Hematopoietic multipotent progenitor cell treated with erythropoietin and hydrocortisone succinate and interleukin-3 and kit ligand, for 8 days (in vitro differentiated cells): ENCODE data around the gene L1TD1.
"Not testable (repeated sequence)": the region's sequence is repeated elsewhere in the genome, so short reads cannot be mapped to it uniquely, and the experiment has no call there.

Experiments
- DNase-seq: peaks from one replicate; pipeline ENCODE4 v3.0.0-alpha.2; 2015

The L1TD1 gene

DNA sequence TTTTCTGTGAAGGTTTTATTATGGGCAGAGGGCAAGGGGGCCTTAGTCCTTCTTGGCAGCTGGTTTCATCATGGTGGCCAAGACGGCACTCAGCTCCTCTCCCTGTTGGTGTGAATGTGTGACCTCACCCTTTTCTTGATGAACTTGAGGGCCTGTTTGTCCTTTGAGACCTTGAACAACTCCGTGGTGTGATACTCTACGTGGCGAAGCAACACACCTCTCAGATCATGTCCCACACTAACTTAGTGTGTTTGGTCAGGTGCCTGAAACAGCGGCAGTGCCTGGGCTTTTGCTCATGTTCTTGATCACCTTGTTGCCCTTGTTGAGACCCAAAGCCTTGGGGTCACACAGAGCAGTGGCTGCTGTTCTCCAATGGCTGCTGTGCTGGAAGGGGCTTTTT lies 13.4 kb downstream of the L1TD1 start:
- DNase-seq: no peak

DNA sequence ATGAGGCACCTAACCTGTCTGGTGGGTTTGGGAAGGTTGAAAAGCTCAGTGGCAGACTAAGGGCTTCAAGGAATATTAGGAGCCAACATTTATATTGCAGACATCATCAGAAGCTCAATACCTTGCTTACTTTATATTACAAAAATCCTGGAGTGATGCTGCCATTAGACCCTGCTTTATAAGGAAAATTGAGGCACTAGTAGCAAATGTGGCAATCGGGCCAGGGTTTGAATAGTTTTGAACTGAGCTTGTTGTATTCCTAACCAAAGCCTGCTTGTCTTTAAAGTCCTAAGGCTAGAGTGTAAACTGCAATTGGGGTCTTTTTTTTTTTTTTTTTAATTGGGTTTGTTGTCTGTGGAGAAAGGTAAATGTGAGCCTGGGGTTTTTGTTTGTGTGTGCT lies 14.3 kb downstream of the L1TD1 start:
- no peak for DNase-seq

DNA sequence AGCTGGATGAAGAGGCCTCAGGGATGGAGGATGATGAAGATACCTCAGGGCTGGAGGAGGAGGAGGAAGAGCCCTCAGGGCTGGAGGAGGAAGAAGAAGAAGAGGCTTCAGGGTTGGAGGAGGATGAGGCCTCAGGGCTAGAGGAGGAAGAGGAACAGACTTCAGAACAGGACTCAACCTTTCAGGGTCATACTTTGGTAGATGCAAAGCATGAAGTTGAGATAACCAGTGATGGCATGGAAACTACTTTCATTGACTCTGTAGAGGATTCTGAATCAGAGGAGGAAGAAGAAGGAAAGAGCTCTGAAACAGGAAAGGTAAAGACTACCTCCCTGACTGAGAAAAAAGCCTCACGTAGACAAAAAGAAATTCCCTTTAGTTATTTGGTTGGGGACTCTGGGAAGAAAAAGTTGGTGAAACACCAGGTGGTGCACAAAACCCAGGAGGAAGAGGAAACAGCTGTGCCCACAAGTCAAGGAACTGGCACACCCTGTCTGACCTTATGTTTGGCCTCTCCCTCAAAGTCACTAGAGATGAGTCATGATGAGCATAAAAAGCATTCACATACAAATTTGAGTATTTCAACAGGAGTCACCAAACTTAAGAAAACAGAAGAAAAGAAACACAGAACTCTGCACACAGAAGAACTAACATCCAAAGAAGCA lies 15.4 kb downstream of the L1TD1 start:
- no peak for DNase-seq

DNA sequence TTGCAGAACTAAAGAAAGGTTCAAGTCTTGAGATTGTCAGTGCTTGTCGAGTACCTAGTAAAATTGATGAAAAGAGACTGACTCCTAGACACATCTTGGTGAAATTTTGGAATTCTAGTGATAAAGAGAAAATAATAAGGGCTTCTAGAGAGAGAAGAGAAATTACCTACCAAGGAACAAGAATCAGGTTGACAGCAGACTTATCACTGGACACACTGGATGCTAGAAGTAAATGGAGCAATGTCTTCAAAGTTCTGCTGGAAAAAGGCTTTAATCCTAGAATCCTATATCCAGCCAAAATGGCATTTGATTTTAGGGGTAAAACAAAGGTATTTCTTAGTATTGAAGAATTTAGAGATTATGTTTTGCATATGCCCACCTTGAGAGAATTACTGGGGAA lies 16.3 kb downstream of the L1TD1 start:
- DNase-seq: no peak

DNA sequence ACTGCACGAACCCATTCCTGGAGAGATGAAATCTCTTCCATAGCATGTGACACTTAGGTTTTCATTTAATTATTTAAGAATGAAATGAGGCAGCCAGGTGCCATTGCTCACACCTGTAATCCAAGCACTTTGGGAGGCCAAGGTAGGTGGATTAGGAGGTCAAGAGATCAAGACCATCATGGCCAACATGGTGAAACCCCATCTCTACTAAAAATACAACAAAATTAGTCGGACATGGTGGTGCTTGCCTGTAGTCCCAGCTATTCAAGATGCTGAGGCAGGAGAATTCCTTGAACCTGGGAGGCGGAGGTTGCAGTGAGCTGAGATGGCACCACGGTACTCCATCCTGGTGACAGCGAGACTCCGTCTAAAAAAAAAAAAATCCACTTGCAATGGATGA lies 17.8 kb downstream of the L1TD1 start:
- no peak for DNase-seq

DNA sequence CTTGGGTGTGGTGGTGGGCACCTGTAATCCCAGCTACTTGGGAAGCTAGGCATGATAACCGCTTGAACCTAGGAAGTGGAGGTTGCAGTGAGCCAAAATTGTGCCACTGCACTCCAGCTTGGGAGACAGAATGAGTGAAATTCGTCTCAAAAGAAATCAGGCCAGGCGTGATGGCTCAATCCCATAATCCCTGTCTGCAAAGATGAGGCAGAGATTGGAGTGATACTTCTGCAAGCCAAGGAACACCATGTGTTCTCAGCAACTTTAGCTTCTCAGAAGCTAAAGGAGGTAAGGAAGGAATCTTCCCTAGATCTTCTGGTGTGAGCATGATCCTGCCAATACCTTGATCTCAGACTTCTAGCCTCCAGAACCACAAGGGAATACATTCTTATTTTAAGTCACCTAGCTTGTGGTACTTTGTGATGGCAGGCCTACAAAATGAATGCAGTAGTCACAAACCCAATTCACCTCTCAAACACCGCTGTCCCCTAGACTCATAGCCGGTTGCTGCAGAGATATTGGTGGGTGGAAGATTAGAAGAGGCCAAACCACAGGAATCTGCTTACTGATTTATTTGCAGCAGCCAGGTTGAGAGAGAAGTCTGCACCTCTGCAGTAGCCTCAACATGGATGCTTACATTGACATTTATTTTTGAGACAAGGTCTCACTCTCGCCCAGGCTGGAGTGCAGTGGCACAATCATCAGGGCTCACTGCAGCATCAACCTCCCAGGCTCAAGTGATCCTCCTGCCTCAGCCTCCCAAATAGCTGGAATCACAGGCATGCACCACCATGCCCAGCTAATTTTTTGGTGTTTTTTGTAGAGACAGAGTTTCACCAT lies 18.6 kb downstream of the L1TD1 start:
- no peak for DNase-seq

DNA sequence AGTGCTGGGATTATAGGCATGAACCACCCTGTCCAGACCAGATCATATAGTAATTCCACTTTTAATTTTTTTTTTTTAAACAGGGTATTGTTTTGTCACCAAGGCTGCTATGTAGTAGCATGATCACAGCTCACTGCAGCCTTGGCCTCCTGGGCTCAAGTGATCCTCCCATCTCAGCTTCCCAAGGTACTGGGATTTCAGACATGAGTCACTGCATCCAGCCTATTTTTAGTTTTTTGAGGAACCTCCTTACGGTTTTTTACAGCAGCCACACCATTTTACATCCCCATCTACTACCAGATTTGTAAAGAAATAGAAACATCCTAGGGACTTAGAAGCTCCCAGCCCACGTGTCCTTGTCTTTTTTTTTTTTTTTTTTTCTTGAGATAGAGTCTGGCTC lies 24.0 kb downstream of the L1TD1 start:
- no peak for DNase-seq

DNA sequence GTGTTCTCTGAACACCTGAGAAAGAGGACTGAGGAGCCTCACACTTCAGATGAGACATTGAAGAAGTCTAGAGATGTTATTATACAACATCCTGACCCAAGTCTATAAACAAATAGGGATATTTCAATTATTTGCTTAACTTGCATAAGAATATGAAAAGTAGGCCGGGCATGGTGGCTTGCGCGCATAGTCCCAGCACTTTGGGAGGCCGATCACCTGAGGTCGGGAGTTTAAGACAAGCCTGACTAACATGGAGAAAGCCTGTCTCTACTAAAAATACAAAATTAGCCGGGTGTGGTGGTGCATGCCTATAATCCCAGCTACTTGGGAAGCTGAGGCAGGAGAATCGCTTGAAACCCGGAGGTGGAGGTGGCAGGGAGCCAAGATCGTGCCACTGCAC lies 25.8 kb downstream of the L1TD1 start:
- DNase-seq: not testable (repeated sequence)

DNA sequence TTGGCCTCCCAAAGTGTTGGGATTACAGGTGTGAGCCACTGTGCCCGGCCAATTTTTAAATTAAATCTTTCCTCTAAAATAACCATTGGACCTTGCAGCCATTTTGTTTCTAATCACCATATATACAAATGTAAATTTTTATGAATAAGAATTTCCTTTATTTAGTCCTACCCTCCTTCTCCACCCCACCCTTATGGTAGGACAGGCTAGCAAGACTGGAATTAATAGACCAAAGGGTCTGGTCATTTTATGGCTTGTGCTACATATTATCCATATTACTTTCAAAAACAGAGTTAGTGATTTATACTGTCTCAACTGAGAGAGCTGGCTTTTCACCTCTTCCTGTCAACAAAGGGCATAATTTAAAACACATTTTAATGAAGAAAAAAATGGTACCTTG lies 26.5 kb downstream of the L1TD1 start:
- DNase-seq: no peak

DNA sequence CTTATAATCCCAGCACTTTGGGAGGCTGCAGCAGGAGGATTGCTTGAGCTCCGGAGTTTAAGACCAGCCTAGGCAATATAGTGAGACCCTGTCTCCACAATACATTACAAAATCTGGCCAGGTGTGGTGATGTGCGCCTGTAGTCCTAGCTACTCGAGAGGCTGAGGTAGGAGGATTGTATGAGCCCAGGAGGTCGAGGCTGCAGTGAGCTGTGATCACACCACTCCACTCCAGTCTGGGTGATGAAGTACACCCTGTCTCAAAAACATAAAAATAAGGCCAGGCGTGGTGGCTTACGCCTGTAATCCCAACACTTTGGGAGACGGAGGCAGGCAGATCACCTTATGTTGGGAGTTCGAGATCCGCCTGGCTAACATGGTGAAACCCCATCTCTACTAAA lies 27.7 kb downstream of the L1TD1 start:
- no peak for DNase-seq

DNA sequence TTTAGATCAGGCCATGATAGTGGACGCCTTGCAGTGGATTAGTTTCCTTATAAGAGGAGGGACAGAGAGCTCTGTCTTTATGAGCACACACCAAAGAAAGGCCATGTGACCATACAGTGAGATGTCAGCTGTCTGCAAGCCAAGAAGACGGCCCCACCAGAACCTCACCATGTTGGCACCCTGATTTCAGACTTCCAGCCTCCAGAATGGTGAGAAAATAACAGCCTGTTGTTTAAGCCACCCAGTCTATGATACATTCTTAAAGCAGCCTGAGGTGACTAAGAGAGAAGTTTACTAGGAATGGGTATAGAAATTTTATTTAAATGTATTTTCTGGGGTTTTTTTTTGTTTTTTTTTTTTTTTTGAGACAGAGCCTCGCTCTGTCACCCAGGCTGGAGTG lies 29.5 kb downstream of the L1TD1 start:
- no peak for DNase-seq

DNA sequence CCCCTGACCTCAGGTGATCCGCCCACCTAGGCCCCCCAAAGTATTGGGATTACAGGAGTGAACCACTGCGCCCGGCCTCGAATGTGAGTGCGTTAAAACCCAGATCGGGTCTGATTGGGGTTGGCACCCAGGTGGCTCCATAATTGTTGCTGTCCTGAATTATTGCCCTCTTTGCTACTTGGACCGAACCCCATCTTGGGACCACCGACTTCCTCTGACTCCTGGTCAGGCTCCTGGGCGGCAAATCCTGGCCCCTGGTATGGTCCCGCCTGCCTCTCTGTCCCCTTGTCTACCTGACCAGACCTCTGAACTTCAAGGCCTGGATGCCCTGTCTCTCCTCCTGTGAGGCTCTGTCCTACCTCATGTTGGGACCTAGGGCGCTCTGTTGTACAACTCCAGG lies 32.8 kb downstream of the L1TD1 start:
- DNase-seq: no peak

DNA sequence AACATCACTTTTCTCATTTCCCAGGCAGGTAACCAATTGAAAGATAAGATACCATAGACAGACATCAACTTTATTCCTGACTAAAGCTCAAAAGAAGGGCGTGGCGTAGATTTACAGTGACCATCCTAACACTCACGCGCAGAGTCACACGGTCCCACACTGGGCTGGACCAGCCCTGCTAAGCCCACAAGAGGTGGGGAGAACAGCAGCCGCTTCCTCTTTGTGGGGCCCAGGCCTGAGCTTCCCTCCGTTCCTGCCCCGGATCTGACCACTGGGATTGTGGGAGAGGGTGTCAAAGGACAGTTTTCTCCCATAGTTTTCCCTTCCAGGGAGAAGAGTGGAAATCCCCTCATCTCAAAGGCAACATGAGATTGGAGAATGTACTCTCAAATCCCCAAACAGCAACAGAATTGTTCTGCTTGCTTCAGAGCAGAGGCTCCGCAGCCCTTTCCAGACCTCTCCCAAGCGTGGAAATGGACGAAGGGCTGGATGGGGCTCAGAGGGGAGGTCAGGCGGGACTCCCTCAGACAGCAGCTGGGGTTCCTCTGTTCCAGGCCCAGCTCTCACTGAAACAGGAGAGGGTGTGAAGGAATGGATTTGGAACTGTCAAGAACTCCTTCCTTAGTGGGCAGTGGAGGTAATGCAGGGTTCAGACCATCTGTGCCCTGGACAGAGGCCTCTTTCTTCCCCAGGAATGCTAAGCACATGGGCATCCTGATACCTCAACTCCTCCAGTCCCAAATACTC lies 33.7 kb downstream of the L1TD1 start:
- DNase-seq: no peak

DNA sequence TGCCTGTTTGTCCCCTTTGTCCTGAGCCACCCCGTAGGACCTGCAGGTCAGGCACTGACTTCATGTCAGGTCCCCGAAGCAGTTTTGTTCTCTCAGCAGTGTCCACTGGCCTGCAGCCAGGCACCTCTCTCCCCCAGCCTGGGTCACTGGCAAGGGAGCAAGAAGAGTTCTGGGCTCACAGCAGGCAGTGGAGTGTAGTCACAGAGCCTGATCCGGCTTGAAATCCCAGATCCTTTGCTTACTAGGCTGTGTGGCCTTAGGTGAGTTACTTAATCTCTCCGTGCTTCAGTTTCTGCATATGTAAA lies 34.2 kb downstream of the L1TD1 start:
- no peak for DNase-seq

DNA sequence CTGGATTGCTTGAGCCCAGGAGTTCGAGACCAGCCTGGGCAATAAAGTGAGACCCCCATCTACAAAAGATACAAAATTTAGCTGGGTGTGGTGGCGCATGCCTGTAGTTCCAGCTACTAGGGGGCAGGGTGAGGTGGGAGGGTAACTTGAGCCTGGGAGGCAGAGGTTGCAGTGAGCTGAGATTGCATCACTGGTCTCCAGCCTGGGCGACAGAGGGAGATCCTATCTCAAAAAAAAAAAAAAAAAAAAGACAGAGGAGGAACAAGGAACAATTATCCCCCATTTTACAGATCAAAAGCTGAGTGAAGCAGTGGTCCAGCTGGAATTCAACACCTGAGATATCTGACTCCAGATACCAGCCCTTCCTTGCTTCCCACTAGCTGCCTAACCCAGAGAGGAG lies 34.8 kb downstream of the L1TD1 start:
- no peak for DNase-seq

DNA sequence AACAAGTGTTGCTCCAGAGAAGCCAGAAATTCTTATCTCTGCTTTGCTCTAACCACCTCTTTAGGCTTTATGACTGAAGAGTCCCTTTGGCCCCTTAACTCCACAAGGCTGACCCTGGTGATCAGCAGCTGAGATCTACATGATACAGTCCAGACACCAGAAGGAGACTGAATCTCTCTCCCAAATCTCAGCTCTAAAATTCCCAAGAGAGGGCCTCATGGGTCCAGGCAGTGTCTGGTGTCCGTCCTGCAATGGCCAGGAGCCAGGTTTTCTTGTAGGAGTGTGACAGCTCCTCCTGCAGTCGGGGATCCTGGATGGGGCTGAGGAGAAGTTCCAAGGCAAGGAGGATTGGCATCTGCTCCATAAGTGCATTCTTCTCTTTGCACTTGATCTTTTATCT lies 35.3 kb downstream of the L1TD1 start:
- DNase-seq: no peak

DNA sequence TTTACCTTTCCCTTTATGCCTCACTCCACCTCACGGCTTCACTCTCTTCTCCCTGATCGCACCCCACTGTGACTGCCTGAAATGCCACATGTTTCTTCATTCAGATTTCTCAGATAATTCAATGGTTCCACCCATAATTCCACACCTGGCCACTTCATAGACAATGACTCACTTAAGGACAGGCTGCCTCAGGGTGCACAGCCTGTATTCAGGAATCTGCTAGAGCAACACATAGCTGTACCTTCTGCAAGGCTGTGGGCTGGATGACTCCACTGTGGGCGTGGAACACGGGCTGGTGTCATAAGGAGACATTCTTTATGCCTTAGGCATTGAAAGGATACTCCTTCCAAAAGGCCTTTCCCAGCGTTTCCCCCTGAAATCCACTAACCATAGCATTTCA lies 36.1 kb downstream of the L1TD1 start:
- DNase-seq: no peak

DNA sequence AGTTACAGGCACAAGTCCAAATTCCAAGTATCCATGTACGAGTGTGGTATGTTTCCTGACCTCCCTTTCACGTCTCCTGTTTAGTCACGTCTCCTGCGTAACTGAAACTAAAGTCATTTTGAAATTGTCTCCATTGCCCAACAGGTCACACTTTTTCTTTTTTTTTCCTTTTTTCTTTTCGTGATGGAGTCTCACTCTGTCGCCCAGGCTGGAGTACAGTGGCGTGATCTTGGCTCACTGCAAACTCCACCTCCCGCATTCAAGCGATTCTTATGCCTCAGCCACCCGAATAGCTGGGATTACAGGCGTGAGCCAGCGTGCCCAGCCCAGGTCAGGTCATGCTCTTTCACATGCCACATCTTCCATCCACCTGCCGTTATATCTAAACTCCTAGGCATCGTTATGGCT lies 38.2 kb downstream of the L1TD1 start:
- no peak for DNase-seq

DNA sequence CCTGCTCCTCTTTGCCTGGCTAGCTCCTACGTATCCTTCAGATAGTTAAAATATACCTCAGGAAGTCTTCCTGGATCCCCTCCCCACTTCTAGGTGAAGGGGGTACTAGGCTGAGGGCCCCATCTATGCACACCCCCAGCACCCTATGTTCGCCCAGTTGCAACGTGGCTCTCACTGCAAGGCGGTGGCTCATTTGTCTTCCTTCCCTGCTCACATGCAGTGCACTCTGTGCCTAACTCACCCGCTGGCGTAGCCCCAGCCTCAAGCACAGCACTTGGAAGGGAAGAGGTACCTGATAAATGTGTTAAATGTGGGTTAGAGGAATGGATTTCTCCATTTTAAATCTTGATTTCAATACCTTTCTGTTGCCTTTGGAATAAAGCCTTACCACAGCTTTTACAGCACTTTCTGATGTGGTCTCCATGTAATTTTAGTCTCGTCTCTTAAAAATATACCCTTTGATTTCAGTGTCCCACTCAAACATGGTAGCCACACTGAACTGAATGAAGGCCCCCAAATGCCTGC lies 39.3 kb downstream of the L1TD1 start:
- DNase-seq: no peak

DNA sequence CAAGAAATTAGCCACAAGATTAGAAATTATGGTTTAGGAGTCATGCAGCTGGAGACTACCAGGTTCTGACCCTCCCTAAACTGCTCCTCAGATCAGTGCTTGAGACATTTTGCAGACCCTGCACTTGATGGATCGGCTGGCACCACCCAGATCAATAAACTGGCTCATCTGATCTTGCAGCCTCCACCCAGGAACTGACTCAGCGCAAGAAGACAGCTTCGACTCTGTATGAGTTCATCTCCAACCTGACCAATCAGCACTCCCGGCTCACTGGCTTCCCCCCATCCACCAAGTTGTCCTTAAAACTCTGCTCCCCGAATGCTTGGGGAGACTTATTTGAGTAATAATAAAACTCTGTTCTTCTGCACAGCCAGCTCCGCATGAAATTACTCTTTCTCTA lies 40.0 kb downstream of the L1TD1 start:
- no peak for DNase-seq

DNA sequence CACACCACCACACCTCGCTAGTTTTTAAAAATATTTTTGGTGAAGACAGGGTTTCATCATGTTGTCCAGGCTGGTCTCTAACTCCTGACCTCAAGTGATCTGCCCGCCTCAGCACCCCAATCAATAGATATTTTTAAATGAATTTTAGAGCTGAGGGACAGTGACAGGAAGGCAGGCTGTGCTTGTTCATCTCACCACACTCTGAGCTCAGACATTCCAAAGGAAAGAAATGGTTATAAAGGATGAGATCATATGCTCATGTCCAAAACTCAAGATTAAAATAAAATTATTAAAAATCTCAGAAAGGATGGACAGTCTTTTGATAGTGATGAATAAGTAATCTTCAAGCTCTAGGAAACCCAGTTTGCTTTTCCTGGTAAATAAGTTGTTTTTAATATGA lies 40.9 kb downstream of the L1TD1 start:
- no peak for DNase-seq

DNA sequence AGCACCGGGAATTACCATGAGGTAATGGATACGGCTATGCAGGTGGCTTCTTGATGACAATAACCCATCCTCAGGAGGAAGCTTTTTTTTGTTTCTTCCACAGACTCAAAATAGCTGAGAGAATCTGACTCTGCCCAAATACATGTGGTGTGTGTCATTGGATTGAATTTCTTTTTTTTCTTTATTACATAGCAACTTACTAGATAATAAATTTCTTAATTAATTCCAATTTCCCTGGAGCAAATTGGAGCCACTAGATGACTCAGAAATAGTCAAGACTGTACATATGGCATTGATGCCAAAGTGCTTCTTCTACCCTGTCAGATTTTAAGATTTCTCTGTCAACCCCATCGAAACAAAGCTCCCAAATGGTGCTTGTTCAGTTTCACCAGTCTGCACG lies 42.7 kb downstream of the L1TD1 start:
- no peak for DNase-seq

DNA sequence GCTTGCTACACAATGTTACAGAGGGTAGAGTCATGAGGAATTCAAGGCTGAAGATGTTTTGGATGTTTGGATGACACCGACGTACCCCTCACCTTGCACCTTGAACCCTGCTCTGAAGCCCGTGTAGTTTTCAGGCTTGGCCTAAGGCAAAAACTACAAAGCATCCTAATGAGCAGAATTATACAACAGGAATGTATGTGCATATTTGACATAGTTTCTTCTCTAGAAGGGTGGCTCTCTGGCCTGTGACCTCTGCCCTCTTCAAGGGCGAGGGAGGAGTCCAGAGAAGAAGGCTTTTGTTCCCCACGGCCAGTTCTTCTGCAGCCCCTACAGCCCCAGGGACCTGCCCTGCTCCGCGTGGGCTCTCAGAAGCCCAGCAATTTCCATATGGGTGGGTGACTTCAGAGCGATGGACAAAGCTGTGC lies 43.3 kb downstream of the L1TD1 start:
- no peak for DNase-seq

DNA sequence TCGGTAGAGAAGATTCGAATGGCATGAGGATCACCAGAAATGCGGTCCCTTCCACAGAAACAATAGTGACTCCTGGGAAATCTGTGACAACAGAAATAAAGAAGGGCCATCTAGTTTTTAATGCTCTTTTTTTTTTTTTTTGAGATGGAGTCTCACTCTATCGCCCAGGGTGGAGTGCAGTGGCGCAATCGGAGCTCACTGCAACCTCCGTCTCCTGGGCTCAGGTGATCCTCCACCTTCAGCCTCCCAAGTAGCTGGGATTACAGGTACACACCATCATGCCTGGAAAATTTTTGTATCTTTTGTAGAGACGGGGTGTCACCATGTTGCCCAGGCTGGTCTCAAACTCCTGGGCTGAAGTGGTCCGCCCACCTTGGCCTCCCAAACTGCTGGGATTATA lies 43.9 kb downstream of the L1TD1 start:
- no peak for DNase-seq
